HG02798 (cell line): Measurements from ENCODE around the gene CDKAL1.

ENCODE experiments used
- ATAC-seq: cut with Tn5 transposase; IDR thresholded peaks from one replicate; pipeline ENCODE4 v1.9.1; 2021; ENCODE audit warnings: mild to moderate bottlenecking; ENCODE audit not compliant: unreplicated experiment, poor library complexity

CDKAL1 gene

DNA sequence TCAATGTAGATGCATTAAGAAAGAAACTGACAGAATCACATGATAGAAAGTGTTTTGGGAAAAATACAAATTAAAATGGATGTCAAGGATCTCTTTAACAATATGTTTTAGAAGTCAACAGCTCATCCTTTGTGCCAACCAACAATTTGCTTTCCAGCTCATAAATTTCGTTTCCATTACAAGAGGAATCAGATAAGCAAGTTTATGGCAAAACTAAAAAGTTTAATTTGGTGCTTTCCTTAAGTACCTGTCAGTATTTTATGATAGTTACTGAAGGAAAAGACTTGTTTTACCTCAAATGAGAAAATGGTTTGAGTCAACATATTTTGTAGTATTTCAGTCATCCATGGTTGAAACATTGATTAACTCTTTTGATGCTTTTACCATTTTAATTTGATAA lies 130.0 kb downstream of the CDKAL1 start:
- ATAC-seq: no peak

DNA sequence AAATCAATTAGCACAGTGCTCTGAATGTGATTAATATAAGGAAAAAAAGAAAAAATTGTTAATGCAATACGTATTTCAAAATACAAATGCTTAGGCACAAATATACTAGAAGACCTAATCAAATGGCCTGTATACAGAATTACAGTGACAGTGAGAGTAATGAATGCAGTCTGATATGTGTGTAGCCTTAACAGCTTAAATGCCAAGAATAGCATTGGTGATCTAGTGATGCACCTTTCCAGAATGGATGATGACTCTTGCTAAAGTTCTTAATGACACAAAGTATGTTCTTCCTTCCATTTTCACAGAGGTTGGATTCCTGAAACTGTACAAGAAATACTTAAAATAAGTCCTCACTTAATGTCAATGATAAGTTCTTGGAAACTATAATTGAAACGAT lies 131.0 kb downstream of the CDKAL1 start:
- no peak for ATAC-seq

DNA sequence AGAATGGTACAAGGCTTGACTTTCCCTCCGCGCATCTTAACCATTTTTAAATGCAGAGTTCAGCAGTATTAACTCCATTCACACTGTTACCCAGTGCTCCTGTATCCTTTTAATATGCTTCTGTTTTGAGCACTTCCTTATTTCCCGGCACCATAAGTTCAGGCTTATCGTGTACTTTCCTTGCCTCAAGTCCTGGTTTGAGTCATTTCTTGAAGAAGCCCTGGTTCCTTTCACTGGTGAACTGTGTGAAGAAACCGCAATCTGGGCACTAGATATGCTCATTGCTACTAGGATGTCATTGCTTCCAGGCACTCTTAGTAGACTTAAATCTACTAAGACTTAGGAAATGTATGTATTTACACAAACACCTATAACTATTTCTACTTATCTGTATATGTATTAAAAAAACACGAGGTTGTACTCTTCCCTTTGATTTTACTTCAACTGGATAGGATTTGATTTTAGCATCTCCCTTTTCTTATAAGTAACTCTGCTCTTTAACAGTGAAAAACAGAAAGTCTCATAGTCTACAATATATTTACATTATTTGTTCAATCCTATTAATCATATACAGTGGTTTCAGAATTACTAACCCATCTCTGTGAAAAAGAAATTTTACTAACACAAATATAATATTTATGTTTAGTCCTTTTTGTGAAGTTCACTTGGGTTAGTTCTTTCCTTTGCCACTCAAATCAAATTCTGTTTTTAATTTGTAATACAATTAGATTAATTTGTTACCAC lies 135.5 kb downstream of the CDKAL1 start:
- ATAC-seq: peak; percentile 79

DNA sequence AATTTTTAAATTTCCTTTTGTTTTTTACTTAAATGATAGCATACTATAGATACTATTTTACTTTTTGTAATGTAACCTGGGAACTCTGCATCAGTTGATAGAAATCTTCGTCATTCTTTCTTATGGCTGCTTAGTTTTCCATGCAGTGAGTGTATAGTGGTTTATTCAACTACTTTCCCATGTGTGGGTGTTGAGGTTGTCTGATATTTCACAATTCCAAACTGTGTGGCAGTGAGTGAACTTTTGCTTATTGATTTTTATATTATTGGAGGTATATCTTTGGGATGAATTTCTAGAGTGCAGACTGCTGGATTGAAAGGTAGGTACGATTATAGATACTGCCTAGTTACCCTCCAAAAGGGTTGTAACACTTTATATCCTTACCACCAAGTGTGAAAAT lies 136.5 kb downstream of the CDKAL1 start:
- no peak for ATAC-seq

DNA sequence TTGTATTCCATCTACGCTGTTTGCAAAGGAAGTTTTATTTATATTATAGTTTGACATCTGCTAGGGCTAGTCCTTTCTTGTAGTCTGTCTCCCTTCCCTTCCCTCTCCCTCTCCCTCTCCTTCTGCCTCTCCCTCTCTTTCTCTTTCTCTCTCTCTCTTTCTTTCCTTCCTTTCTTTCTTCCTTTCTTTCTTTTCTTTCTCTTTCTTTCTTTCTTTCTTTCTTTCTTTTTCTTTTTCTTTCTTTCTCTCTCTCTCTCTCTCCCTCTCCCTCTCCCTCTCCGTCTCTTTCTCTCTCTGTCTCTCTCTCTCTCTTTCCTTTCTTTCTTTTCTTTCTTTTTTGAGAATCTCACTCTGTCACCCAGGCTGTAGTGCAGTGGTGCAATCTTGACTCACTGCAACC lies 137.8 kb downstream of the CDKAL1 start:
- ATAC-seq: no peak

DNA sequence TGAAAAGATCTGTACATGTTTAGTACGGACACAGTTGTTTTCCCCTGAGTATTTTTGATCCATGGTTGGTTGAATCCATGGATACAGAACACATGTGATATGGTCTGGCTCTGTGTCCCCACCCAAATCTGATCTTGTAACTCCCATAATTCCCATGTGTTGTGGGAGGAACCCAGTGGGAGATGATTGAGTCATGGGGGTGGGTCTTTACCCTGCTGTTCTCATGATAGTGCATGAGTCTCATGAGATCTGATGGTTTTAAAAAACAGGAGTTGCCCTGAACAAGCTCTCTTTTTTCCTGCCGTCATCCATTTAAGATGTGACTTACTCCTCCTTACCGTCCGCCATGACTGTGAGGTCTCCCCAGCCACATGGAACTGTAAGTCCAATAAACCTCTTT lies 139.2 kb downstream of the CDKAL1 start:
- ATAC-seq: no peak

DNA sequence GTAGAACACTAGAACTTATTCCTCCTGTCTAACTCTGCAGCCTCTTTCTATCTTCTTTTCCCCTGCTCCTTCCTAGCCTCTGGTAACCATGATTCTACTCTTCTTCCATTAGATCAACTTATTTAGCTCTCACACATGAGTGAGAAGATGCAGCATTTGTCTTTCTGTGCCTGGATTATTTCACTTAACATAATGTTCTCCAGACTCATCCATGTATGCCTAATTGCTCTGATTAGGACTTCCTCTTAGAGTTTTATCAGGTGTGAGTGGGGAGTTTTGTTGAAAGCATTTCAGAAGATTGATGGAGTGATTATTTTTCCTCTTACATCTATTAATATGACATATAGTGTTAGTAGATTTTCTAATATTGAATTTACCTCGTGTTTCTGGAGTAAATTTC lies 140.4 kb downstream of the CDKAL1 start:
- no peak for ATAC-seq

DNA sequence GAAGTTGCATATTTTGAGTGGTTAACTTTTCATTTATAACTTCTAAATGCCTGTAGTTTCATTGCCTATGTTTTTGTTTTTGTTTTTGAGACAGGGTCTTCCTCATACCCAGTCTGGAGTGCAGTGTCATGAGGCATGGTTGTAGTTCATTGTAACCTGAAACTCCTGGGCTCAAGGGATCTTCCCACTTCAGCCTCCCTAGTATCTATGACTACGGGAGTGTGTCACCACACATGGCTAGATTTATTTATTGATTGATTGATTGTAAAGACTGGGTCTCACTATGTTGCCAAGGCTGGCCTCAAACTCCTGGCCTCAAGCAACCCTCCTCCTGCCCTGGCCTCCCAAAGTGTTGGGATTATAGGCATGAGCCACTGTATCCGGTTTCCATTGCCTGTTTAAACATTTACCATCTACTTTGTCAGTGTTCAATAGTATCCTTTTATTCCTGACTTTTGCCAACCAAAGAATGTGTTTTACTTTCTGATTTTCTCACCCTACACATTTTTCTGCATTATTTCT lies 144.6 kb downstream of the CDKAL1 start:
- ATAC-seq: no peak

DNA sequence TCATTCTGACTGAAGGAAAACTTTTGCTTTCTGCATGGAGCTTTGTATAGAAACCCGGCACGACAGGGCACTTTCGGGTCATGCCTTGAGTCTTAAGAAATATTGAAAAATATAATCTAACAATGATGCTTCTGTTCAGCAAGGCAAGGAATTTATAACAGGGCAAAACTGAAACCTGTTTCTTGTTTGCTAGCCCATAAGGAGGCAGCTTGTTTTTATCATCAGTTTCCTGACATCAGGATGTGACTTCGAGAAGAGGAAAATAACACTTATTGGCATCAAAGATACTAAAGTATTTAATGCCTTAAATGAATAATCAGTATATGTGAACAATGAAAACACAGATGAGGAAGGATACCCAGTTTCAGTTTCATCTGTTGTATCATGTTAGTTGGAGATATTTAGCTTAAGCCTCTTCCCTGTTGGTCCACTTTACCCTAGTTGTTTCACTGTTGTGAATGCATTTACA lies 146.5 kb downstream of the CDKAL1 start:
- ATAC-seq: peak; percentile 67

DNA sequence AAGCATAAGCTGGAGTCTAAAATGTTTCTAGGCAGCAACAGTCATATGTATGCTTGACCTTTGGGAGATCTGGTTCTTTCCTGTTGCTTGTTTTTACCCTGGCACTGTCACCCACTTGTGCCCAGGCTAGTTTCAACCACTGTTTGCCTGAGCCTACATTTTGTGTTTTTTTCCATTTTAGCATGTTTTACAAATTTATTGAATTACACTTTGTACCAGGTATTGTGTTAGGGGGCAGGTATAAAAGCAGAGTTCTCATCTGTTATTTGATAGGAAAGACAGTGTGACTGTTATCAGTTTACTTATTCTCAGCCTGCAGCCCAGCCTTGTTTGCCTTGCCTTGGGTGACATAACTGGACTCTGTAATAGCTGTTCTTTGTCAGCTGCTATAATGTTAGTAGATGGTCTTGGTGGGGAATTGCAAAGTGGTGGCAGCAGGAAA lies 147.0 kb downstream of the CDKAL1 start:
- ATAC-seq: peak; percentile 27

DNA sequence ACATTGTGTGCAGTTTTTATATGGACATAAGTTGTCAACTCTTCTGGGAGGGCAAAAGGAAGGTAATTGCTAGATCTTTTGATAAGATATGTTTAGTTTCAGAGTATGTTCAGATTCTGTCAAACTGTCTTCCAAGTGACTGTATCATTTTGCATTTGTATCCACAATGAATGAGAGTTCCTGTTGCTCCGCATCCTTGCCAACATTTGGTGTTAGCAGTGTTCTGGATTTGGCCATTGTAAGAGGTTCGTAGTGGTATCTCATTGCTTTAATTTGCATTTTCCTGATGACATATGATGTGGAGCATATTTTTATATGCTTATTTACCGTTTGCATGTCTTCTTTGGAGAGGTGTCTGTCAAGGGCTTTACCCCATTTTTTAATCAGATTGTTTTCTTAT lies 150.2 kb downstream of the CDKAL1 start:
- ATAC-seq: no peak

DNA sequence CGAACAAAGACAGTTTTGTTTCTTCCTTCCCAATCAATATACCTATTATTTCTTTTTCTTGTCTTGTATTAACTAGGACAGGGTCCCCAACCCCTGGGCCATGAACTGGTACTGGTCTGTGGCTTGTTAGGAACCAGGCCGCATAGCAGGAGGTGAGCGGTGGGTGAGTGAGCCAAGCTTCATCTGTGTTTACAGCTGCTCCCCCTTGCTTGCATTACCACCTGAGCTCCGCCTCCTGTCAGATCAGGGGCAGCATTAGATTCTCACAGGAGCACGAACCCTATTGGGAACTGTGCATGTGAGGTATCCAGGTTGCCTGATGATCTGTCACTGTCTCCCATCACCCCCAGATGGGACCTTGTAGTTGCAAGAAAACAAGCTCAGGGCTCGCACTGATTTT lies 151.9 kb downstream of the CDKAL1 start:
- ATAC-seq: no peak

DNA sequence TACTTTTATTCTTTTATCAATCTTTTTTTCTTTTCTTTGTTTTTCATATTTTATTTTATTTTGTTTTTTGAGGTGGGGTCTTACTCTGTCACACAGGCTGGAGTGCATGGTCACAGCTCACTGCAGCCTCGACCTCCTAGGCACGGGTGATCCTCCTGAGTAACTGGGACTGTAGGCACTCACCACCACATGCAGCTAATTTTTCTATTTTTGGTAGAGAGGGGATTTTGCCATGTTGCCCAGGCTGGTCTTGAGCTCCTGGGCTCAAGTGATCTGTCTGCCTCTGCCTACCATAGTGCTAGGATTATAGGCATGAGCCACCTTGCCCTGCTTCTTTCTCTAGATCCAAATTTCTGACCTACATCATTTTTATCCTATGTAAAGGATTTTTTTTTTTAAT lies 153.2 kb downstream of the CDKAL1 start:
- ATAC-seq: no peak

DNA sequence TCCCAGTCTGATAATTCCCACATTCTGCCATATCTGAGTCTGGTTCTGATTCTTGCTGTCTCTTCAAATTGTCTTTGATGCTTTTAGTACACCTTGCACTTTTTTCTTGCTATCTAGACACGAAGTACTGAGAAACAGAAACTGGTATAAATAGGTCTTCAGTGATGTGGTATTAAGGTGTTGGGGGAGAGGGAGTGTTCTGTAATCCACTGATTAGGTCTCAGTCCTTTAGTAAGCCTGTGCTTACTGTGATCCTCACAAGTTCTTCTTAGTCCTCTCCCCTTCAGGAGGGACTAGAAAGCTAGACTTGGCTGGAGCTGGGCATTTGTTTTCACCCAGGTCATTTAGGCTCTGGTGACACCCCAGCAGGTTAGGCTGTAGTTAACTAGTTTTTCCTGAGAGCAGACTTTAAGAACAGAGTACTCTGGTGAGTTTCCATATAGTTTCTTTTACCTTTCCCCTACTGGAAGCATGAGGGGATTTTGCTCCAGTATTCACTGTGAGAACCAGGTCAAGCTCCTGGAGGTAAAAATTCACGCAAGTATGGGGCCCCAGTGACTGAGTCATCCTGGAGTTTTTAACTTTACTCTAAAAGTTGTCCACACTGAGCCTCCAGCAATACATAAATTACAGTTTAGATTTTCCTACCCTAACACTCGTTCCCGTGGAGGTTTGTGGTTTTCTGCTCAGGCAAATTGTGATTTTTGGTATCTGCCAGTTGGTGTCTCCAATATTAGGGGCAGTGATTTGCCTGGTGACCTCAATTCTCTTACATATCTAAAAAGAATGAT lies 154.6 kb downstream of the CDKAL1 start:
- ATAC-seq: peak; percentile 96

DNA sequence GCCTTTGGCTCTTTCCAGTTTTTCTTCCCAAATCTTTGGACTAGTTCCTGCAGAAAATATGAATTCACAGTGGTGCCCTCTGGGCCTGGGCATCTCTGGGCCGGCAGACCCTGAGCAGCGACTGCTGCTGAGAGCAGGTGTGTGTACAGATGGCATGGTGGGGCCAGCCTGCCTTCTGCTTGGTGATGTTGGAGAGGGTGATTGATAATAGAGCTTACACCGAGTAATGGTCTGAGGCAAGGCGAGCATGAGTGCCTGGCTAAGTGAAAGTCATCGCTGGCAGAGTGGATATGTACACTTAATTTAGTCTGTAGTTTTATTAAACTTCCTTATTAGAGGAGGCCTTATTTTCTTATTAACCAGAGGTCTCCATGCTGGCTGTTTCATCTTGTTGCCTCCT lies 156.9 kb downstream of the CDKAL1 start:
- no peak for ATAC-seq

DNA sequence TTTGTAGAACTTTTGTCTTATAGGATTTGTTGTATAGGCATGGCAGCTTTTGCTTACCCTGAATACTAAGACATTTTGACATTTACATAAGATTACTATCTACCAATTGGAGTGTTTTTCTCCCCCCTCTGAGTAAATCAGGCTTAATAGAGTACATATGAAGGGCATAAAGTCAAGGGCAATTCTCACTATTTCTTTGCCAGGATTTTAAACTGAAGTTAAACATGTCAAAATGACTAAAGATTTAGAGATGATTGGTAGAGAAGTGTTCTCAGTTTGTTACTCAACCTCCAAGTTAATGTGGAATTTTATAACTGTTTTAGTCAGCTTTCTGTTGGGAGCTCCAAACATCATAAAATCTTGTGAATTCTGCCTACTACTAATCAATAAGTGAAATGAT lies 157.8 kb downstream of the CDKAL1 start:
- ATAC-seq: no peak

DNA sequence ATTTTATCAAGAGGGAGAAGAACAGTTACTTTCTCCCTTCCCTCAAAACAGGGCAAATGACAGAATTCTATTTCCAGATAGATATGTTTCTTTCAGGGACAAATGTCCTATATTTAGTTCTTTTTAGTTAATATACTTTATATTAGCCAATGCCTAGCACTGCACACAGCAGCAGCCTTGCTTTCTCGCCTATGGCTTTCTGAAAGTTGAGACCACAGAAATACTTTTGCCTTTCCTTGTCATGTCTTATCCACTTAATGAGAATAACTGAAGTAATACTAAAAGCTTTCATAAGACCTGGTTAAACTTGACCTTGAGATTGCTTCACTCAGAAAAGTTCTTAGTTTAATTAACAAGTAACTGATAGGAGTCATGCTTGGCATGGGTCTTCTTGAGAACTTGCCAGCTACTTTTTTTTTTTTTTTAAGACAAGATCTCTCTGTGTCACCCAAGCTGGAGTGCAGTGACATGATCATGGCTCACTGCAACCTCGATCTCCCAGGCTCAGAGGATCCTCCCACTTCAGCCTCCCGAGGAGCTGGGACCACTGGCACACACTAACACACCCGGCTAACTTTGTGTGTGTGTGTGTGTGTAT lies 159.3 kb downstream of the CDKAL1 start:
- no peak for ATAC-seq

DNA sequence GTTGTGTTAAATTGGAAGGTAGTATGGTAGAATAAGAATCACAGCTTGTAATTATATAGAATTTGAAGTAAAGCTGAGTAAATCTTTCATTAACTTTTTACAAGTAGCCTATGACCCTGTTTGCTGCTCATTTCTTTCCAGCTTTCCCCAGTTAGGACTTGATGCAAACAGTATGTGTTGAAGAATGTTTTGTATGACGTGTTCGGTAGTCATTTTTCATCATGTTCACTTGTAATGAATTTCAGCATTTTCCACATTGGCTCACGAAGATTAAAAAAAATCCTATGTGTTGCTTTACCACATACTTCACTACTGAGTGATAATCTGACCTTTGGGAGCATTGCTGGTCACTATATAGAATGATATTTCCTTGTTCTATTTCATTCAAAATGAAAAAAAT lies 162.4 kb downstream of the CDKAL1 start:
- no peak for ATAC-seq

DNA sequence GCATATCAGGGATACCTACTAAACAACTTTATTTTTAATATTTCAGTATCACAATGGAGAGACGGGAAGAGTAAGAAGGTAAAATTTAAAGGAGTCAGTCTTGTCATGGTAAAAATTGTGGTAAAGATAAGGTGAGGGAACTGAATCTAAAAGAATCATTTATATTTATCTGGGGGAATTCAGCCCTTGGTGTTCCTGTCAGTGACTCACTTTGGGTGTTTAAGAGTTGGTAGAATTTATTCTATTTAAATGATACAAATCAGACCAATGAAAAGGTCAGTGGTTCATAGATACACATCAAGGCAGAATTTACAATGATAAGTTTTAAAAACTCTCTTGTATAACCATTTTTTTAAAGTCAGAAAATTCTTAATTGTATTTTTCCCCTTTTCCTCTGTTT lies 164.4 kb downstream of the CDKAL1 start:
- ATAC-seq: no peak

DNA sequence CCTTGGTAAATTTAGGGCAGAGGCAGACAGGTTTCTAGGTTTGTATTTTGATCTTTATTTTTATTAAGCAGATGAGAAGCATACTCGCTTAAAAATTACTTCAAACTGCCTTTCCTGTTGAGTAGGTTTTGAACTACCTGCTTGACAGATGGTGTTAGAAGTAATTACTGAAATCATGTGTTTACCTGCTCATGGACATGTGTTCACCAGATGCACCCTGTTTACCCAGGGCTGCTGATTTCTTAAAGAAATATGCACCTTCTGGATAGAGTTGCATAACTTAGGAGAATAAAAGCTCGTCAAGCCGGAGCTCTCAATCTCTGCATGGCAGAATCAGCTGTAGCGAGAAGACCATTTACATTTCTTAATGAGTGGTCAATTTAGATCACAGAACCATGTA lies 165.1 kb downstream of the CDKAL1 start:
- ATAC-seq: no peak

DNA sequence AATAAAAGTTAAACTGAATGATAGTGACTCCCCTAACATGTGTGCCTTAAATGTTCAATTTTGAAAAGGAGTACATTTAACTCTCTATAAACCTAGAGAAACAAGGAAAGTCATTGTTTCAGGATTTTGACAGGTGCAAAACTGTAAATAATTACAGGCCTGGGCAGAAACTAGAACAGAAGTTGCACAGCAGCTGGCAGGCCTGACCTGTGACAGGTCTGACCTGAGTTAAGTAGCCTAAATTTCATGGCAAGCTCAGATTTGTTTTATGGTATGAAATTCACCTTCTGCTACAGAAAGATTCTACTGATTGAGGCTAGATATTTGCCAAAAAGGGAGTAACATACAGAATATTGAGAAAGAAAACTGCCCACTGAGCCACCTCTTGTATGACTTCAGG lies 166.1 kb downstream of the CDKAL1 start:
- ATAC-seq: peak; percentile 42
